ENCODE results near the gene XCL1. TPM values are rescaled to one million over a fixed set of nuclear protein-coding genes. Genes with fewer than 3 reads are reported as not detected.

XCL1 gene
- total RNA-seq, 1 donor from 2014 or later, result 0.27 TPM

- intact Hi-C loops (cut with micrococcal nuclease), result loop anchor here (5.0 to 10.0 kb wide), 2 partner anchors 524 to 746 kb away; no protein-coding TSS in a partner anchor
- TF ChIP-seq, protein P1, sequence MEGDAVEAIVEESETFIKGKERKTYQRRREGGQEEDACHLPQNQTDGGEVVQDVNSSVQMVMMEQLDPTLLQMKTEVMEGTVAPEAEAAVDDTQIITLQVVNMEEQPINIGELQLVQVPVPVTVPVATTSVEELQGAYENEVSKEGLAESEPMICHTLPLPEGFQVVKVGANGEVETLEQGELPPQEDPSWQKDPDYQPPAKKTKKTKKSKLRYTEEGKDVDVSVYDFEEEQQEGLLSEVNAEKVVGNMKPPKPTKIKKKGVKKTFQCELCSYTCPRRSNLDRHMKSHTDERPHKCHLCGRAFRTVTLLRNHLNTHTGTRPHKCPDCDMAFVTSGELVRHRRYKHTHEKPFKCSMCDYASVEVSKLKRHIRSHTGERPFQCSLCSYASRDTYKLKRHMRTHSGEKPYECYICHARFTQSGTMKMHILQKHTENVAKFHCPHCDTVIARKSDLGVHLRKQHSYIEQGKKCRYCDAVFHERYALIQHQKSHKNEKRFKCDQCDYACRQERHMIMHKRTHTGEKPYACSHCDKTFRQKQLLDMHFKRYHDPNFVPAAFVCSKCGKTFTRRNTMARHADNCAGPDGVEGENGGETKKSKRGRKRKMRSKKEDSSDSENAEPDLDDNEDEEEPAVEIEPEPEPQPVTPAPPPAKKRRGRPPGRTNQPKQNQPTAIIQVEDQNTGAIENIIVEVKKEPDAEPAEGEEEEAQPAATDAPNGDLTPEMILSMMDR (IDR thresholded peaks at IDR 0.05; ENCODE audit: borderline replicate concordance), result no peak
- Histone ChIP-seq H3K27me3 (ENCODE audit: low read depth) (no peaks in the 10 kb centered on the region), H3K36me3 (no peaks in the 10 kb centered on the region), H3K4me3 (no peak overlapping the region), H3K9me3 (replicated peaks) (peaks cover 10% of the 10 kb centered on the region), H3K27ac (replicated peaks) (no peak overlapping the region), H3K4me1 (peaks cover 17% of the 10 kb centered on the region)
- no peak for DNase-seq
These were observed 24.6 kb downstream of the XCL1 start for GRCh38 chr1:168601051-168601450.

- H3K4me1 ChIP-seq, result peaks cover 23% of the 10 kb centered on the region
- no peak overlapping the region for H3K4me3 ChIP-seq
- intact Hi-C loops (cut with micrococcal nuclease), result loop anchor here (5.0 to 10.0 kb wide), 2 partner anchors 521 to 744 kb away; no protein-coding TSS in a partner anchor
- H3K27ac ChIP-seq (replicated peaks), result no peak overlapping the region
- TF ChIP-seq, protein P1 (IDR thresholded peaks at IDR 0.05; ENCODE audit: borderline replicate concordance), result peak; percentile 89
- peak; percentile 69 for DNase-seq
- H3K36me3 ChIP-seq, result no peaks in the 10 kb centered on the region
- no peaks in the 10 kb centered on the region for H3K9me3 ChIP-seq (replicated peaks)
- H3K27me3 ChIP-seq (ENCODE audit: low read depth), result no peaks in the 10 kb centered on the region
These were observed 27.2 kb downstream of the XCL1 start for GRCh38 chr1:168603501-168604110.

DNA sequence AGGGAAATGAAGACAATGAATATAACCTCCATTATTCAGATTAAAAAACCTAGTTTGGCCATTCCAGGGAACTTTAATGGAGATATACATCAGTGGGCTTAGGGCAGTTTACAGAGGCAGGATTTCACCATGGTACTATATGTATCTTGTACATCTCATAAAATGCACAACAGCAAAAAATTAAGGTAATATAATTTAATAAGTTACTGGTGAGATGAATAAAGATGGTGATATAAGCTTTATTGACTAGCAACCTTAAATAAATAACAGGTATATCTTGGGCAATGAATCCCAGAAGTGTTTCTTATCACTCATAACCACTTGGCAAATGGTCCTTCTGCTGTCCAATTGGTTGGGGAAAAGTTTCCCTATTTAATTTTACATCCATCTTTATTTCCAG, 29.0 kb downstream of the XCL1 start:
- no peaks in the 10 kb centered on the region for H3K27me3 ChIP-seq (ENCODE audit: low read depth)
- no peaks in the 10 kb centered on the region for H3K9me3 ChIP-seq (replicated peaks)
- H3K4me1 ChIP-seq, result peaks cover 25% of the 10 kb centered on the region
- intact Hi-C loops (cut with micrococcal nuclease), result loop anchor here (10.0 kb wide), 1 partner anchor 519 kb away; no protein-coding TSS in a partner anchor
- H3K4me3 ChIP-seq, result no peak overlapping the region
- no peak for DNase-seq
- TF ChIP-seq, protein P1 (IDR thresholded peaks at IDR 0.05; ENCODE audit: borderline replicate concordance), result no peak
- H3K27ac ChIP-seq (replicated peaks), result no peak overlapping the region
- no peaks in the 10 kb centered on the region for H3K36me3 ChIP-seq

DNA sequence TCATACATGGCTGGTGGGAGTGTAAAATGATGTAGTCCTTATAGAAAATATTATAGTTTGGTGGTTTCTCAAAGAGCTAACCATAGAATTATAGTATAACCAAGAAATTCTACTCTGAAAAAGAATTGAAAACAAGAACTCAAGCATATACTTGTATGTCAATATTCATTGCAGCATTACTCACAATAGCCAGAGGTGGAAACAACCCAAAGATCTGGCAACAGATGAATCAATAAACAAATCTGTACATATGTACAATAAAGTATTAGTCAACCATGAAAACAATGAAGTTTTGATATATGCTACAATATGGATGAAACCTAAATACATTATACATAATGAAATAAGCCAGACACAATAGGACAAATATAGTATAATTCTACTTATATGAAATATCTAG, 29.7 kb downstream of the XCL1 start:
- no peak for DNase-seq
- Histone ChIP-seq H3K4me3 (no peak overlapping the region), H3K27me3 (ENCODE audit: low read depth) (no peaks in the 10 kb centered on the region), H3K36me3 (no peaks in the 10 kb centered on the region), H3K27ac (replicated peaks) (no peak overlapping the region), H3K9me3 (replicated peaks) (no peaks in the 10 kb centered on the region), H3K4me1 (peaks cover 25% of the 10 kb centered on the region)
- intact Hi-C loops (cut with micrococcal nuclease), result loop anchor here (10.0 kb wide), 1 partner anchor 519 kb away; no protein-coding TSS in a partner anchor
- TF ChIP-seq, protein P1 (IDR thresholded peaks at IDR 0.05; ENCODE audit: borderline replicate concordance), result no peak

- TF ChIP-seq, protein P1 (IDR thresholded peaks at IDR 0.05; ENCODE audit: borderline replicate concordance), result no peak
- intact Hi-C loops (cut with micrococcal nuclease), result loop anchor here (10.0 kb wide), 1 partner anchor 517 kb away; no protein-coding TSS in a partner anchor
- Histone ChIP-seq H3K27ac (replicated peaks) (no peak overlapping the region), H3K36me3 (no peaks in the 10 kb centered on the region), H3K9me3 (replicated peaks) (no peaks in the 10 kb centered on the region), H3K27me3 (ENCODE audit: low read depth) (no peaks in the 10 kb centered on the region), H3K4me3 (no peak overlapping the region), H3K4me1 (peaks cover 28% of the 10 kb centered on the region)
- no peak for DNase-seq
These were observed 31.5 kb downstream of the XCL1 start for GRCh38 chr1:168607872-168608428.

Measured in left ventricle myocardium inferior (tissue), 1 donor.